Measurements from ENCODE around the gene CDCA7. TPM values are rescaled to one million over a fixed set of nuclear protein-coding genes. Genes with fewer than 3 reads are reported as not detected.

Gene CDCA7
- total and polyA plus RNA-seq, 2 donors (not counting 3 experiments of a cell fraction or from before 2014, with no cell fraction given), result 14.9 to 29.7 TPM

GRCh38 chr2:173311844-173312606, 42.6 kb upstream of the CDCA7 start:
- FAIRE-seq (no peak), DNase-seq (ENCODE audit: low read depth, low spot score) (no peak)
- no peak overlapping the region for H3K27ac ChIP-seq (ENCODE audit: insufficient read depth, low read depth, low read length)
- no peaks in the 10 kb centered on the region for H3K9me1 ChIP-seq (replicated peaks; ENCODE audit: control insufficient read depth, extremely low read depth, insufficient read depth, low read length)
- no peaks in the 10 kb centered on the region for H3K79me2 ChIP-seq (ENCODE audit: control insufficient read depth, insufficient read depth, low read length)
- H3K4me3 ChIP-seq (replicated peaks in 1 of 3; ENCODE audit: insufficient read depth in 1 of 3, low read depth in 1 of 3, low read length in 3 of 3), result no peak overlapping the region
- CTCF ChIA-PET, result interaction anchor here (0.5 kb wide), 1 partner anchor 27 kb away, joined by 4 read pairs; no protein-coding TSS in a partner anchor
- dilution Hi-C loops (cut with MboI; ENCODE audit: extremely low pct_ligation_motif_present, low sequenced_read_pairs) (no loop called here), intact Hi-C loops (cut with micrococcal nuclease) (no loop called here)
- no peak for TF ChIP-seq CTCF (IDR thresholded peaks at IDR 0.05; ENCODE audit: extremely low read depth in 1 of 2, insufficient read depth in 1 of 2, low read depth in 1 of 2, low read length in 2 of 2)
- no peak for TF ChIP-seq GATA2 (IDR thresholded peaks at IDR 0.05; ENCODE audit: insufficient read depth, insufficient read length, low read depth, low read length)
- no peak overlapping the region for H3K4me2 ChIP-seq (ENCODE audit: insufficient read depth, low read length)
- POLR2A ChIA-PET, result no interaction called here
- BruUV-seq (replicated peaks), result no TSS peak
- no peaks in the 10 kb centered on the region for H3K27me3 ChIP-seq (ENCODE audit: control insufficient read depth in 2 of 2, insufficient read depth in 2 of 2, low read length in 2 of 2)
- H4K20me1 ChIP-seq (replicated peaks; ENCODE audit: control insufficient read depth, extremely low read depth, insufficient read depth, low read length), result no peaks in the 10 kb centered on the region
- H3K4me1 ChIP-seq (ENCODE audit: control insufficient read depth, extremely low read depth, insufficient read depth, low read length), result no peaks in the 10 kb centered on the region
- no peaks in the 10 kb centered on the region for H3K36me3 ChIP-seq (ENCODE audit: control insufficient read depth in 2 of 2, extremely low read depth in 1 of 2, insufficient read depth in 2 of 2, low read length in 2 of 2)
- H3K9ac ChIP-seq (replicated peaks; ENCODE audit: extremely low read depth, insufficient read depth, low read length), result no peak overlapping the region
- H3K9me3 ChIP-seq (replicated peaks; ENCODE audit: control insufficient read depth, insufficient read depth, low read length), result no peaks in the 10 kb centered on the region
- H2AFZ ChIP-seq (ENCODE audit: low read depth, low read length), result no peak overlapping the region

GRCh38 chr2:173323371-173323770, 31.3 kb upstream of the CDCA7 start:
- Histone ChIP-seq H3K4me2 (ENCODE audit: insufficient read depth, low read length) (no peak overlapping the region), H3K4me3 (replicated peaks in 1 of 3; ENCODE audit: insufficient read depth in 1 of 3, low read depth in 1 of 3, low read length in 3 of 3) (no peak overlapping the region), H2AFZ (ENCODE audit: low read depth, low read length) (no peak overlapping the region), H3K9ac (replicated peaks; ENCODE audit: extremely low read depth, insufficient read depth, low read length) (no peak overlapping the region), H4K20me1 (replicated peaks; ENCODE audit: control insufficient read depth, extremely low read depth, insufficient read depth, low read length) (no peaks in the 10 kb centered on the region), H3K27ac (ENCODE audit: insufficient read depth, low read depth, low read length) (no peak overlapping the region), H3K79me2 (ENCODE audit: control insufficient read depth, insufficient read depth, low read length) (no peaks in the 10 kb centered on the region), H3K27me3 (ENCODE audit: control insufficient read depth in 2 of 2, insufficient read depth in 2 of 2, low read length in 2 of 2) (no peaks in the 10 kb centered on the region), H3K4me1 (ENCODE audit: control insufficient read depth, extremely low read depth, insufficient read depth, low read length) (no peaks in the 10 kb centered on the region), H3K9me3 (replicated peaks; ENCODE audit: control insufficient read depth, insufficient read depth, low read length) (no peaks in the 10 kb centered on the region), H3K36me3 (ENCODE audit: control insufficient read depth in 2 of 2, extremely low read depth in 1 of 2, insufficient read depth in 2 of 2, low read length in 2 of 2) (no peaks in the 10 kb centered on the region), H3K9me1 (replicated peaks; ENCODE audit: control insufficient read depth, extremely low read depth, insufficient read depth, low read length) (no peaks in the 10 kb centered on the region)
- no peak for FAIRE-seq
- no peak for TF ChIP-seq POLR2AphosphoS5 (IDR thresholded peaks at IDR 0.05; ENCODE audit: insufficient read depth, low read depth, low read length)
- no peak for TF ChIP-seq FOS (IDR thresholded peaks at IDR 0.05; ENCODE audit: borderline replicate concordance, insufficient read depth, low read length)
- no peak for TF ChIP-seq MYC (IDR thresholded peaks at IDR 0.05; ENCODE audit: low read depth, low read length)
- no peak for TF ChIP-seq EZH2 (IDR thresholded peaks at IDR 0.05; ENCODE audit: borderline replicate concordance, low read depth, low read length, severe bottlenecking)
- no peak for TF ChIP-seq CTCF (IDR thresholded peaks at IDR 0.05; ENCODE audit: extremely low read depth in 1 of 2, insufficient read depth in 1 of 2, low read depth in 1 of 2, low read length in 2 of 2)
- TF ChIP-seq JUN (IDR thresholded peaks at IDR 0.05; ENCODE audit: borderline replicate concordance, insufficient read depth, insufficient read length, low read depth), result no peak
- no peak for TF ChIP-seq POLR2A (IDR thresholded peaks at IDR 0.05; ENCODE audit: low read depth, low read length)
- no peak for TF ChIP-seq GATA2 (IDR thresholded peaks at IDR 0.05; ENCODE audit: insufficient read depth, insufficient read length, low read depth, low read length)
- no peak for TF ChIP-seq MAX (IDR thresholded peaks at IDR 0.05; ENCODE audit: insufficient read depth, insufficient read length)
- dilution Hi-C loops (cut with MboI; ENCODE audit: extremely low pct_ligation_motif_present, low sequenced_read_pairs), result no loop called here
- POLR2A ChIA-PET, result no interaction called here
- no TSS peak for BruUV-seq (replicated peaks)
- DNase-seq (ENCODE audit: low read depth, low spot score), result no peak
- CTCF ChIA-PET, result no interaction called here
- intact Hi-C loops (cut with micrococcal nuclease), result no loop called here

Data from endothelial cell of umbilical vein (primary cell).